IPS-18c (cell line): ENCODE data around the gene NAIP.
"Not testable (repeated sequence)": the region's sequence is repeated elsewhere in the genome, so short reads cannot be mapped to it uniquely, and the experiment has no call there.

Experiments
- H3K4me3 ChIP-seq: 2 replicates; pipeline ENCODE4 v1.7.0; 2013; ENCODE audit warnings: low read depth, mild to moderate bottlenecking, low read length, moderate library complexity; ENCODE audit not compliant: insufficient read depth
- H3K9me3 ChIP-seq: one replicate; pipeline ENCODE4 v1.6.1; 2013; ENCODE audit warnings: mild to moderate bottlenecking, low read length, moderate library complexity; ENCODE audit not compliant: control insufficient read depth, insufficient read depth

The NAIP gene

GRCh38 chr5:71025289-71025953, at the start of gene NAIP:
TSS of gene NAIP (minus strand) at chr5:71025339. CDS start at chr5:71012915, 12,424 bp downstream.
- H3K9me3 ChIP-seq, H3K4me3 ChIP-seq: not testable (repeated sequence)

GRCh38 chr5:71067262-71067928, 42.3 kb upstream of the NAIP start, which contains the start of gene GTF2H2:
TSS of gene GTF2H2 (minus strand) at chr5:71067676. CDS start at chr5:71062763, 4,913 bp downstream.
- not testable (repeated sequence) for H3K4me3 ChIP-seq, H3K9me3 ChIP-seq

- not testable (repeated sequence) for H3K4me3 ChIP-seq
These were observed 36.2 kb upstream of the NAIP start for GRCh38 chr5:71061322-71061721.

GRCh38 chr5:71059426-71059825, 34.3 kb upstream of the NAIP start:
- not testable (repeated sequence) for H3K4me3 ChIP-seq, H3K9me3 ChIP-seq

More at GRCh38 chr5:71061322-71061721, 36.2 kb upstream of the NAIP start:
- H3K9me3 ChIP-seq: not testable (repeated sequence)

- H3K9me3 ChIP-seq, H3K4me3 ChIP-seq: not testable (repeated sequence)
These were observed 19.7 kb upstream of the NAIP start for GRCh38 chr5:71044808-71045207.

- H3K9me3 ChIP-seq, H3K4me3 ChIP-seq: not testable (repeated sequence)
These were observed 19.0 kb upstream of the NAIP start for GRCh38 chr5:71044128-71044527.

GRCh38 chr5:71031046-71031776, 6.1 kb upstream of the NAIP start:
- not testable (repeated sequence) for H3K9me3 ChIP-seq, H3K4me3 ChIP-seq

GRCh38 chr5:71020643-71021042, 4.5 kb downstream of the NAIP start:
- H3K4me3 ChIP-seq, H3K9me3 ChIP-seq: not testable (repeated sequence)

GRCh38 chr5:71018376-71019005, 6.6 kb downstream of the NAIP start:
- not testable (repeated sequence) for H3K9me3 ChIP-seq, H3K4me3 ChIP-seq

- Histone ChIP-seq H3K4me3 (no peak overlapping the region), H3K9me3 (no peaks in the 10 kb centered on the region)
These were observed 11.0 kb downstream of the NAIP start for GRCh38 chr5:71014176-71014575.

- no peak overlapping the region for H3K4me3 ChIP-seq
- no peaks in the 10 kb centered on the region for H3K9me3 ChIP-seq
These were observed 11.6 kb downstream of the NAIP start for GRCh38 chr5:71013575-71013974.

GRCh38 chr5:71011194-71011792, 13.8 kb downstream of the NAIP start:
- no peak overlapping the region for H3K4me3 ChIP-seq
- H3K9me3 ChIP-seq: no peaks in the 10 kb centered on the region

- H3K9me3 ChIP-seq, H3K4me3 ChIP-seq: not testable (repeated sequence)
These were observed 18.2 kb downstream of the NAIP start for GRCh38 chr5:71006983-71007382.

GRCh38 chr5:70984882-70985281, 40.3 kb downstream of the NAIP start:
- not testable (repeated sequence) for H3K4me3 ChIP-seq

GRCh38 chr5:70967220-70967619, 57.9 kb downstream of the NAIP start:
- not testable (repeated sequence) for H3K4me3 ChIP-seq, H3K9me3 ChIP-seq

More at GRCh38 chr5:70984882-70985281, 40.3 kb downstream of the NAIP start:
- not testable (repeated sequence) for H3K9me3 ChIP-seq

- H3K4me3 ChIP-seq, H3K9me3 ChIP-seq: not testable (repeated sequence)
These were observed 60.6 kb downstream of the NAIP start for GRCh38 chr5:70964531-70964930.

- H3K4me3 ChIP-seq, H3K9me3 ChIP-seq: not testable (repeated sequence)
These were observed 72.1 kb downstream of the NAIP start for GRCh38 chr5:70953068-70953467.
